Measurements from ENCODE around the gene N4BP2. TPM values are rescaled to one million over a fixed set of nuclear protein-coding genes. Genes with fewer than 3 reads are reported as not detected.
"Not testable (repeated sequence)": the region's sequence is repeated elsewhere in the genome, so short reads cannot be mapped to it uniquely, and the experiment has no call there.

N4BP2 gene
- 7.2 TPM for total RNA-seq

DNA sequence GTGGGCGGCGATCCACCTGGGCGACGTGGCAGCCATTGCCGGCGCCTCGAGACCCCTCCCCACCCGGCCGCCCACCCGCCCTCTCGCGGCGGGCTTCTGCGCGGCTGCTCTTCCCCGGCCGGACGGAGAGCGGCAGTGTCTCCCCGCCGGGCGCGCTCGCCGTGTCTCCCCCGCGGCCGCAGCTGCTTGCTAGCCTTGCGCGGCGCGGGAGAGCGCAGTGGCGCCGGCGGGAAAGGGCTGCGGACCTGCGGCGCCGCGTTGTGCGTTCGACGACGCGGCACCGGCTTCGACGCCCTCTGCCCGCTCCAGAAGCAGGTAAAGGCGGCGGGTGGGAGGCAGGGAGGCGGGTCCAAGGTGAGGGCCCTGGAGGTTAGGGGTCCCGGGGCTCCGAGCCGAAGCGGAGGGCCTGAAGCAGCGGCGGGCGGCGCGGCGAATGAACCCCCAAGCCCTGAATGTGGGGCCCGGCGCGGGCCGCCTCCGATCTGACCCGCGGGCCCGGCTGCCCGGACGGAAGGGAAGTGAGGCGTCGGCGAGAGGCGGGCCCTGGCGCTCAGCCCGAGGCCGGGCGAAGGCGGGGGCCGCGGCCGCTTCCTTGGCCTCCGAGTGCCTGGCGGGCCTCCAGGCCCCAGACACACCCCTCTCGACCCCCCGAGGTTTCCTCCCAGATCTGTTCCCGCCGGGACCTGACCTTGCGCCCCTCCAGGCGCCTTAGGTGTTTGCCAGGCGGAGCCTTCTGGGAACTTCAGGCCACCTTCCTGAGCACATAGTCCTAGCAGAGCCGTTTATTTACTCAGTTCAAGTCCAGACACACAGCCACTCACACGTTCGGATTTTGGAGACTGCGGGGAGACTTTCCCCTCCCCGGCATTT lies at the start of gene N4BP2:
N4BP2 (plus strand) TSS at position 135 of the 870 bp plus-strand sequence. CDS start 40,491 bp downstream, outside the sequence.
- peak; percentile 72 for ATAC-seq
- DNase-seq (ENCODE audit: low spot score) = peak; percentile 89

DNA sequence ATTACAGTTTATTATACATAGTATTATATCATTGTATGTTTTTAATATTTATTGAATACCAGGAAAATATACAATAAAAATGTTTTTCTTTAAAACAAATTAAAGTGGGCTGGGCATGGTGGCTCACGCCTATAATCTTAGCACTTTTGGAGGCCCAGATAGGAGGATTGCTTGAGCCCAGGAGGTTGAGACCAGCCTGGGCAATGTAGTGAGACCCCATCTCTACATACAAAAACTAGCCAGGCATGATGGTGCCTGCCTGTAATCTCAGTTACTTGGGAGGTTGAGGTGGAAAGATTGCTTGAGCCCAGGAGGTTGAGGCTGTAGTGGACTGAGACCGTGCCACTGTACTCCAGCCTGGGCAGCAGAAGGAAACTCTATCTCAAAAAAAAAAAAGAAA lies 40.6 kb upstream of the N4BP2 start:
- ATAC-seq (no peak), DNase-seq (ENCODE audit: low spot score) (no peak)

DNA sequence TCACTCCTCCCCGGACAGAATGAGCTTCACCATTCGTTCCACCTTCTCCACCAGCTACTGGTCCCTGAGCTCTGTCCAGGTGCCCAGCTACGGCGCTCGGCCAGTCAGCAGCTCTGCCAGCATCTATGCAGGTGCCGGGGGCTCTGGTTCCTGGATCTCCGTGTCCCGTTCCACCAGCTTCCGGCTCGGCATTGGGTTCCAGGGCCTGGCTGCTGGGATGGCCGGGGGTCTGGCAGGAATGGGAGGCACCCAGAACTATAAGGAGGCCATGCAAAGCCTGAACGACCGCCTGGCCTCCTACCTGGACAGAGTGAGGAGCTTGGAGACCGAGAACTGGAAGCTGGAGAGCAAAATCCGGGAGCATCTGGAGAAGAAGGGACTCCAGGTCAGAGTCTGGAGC lies 36.4 kb upstream of the N4BP2 start:
- ATAC-seq = no peak
- no peak for DNase-seq (ENCODE audit: low spot score)

DNA sequence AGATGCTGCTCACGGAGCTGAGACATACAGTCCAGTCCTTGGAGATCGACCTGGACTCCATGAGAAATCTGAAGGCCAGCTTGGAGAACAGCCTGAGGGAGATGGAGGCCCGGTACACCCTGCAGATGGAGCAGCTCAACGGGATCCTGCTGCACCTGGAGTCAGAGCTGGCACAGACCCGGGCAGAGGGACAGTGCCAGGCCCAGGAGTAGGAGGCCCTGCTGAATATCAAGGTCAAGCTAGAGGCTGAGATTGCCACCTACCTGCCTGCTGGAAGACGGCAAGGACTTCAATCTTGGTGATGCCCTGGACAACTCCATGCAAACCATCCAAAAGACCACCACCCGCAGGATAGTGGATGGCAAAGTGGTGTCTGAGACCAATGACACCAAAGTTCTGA lies 35.5 kb upstream of the N4BP2 start:
- not testable (repeated sequence) for DNase-seq (ENCODE audit: low spot score); ATAC-seq

DNA sequence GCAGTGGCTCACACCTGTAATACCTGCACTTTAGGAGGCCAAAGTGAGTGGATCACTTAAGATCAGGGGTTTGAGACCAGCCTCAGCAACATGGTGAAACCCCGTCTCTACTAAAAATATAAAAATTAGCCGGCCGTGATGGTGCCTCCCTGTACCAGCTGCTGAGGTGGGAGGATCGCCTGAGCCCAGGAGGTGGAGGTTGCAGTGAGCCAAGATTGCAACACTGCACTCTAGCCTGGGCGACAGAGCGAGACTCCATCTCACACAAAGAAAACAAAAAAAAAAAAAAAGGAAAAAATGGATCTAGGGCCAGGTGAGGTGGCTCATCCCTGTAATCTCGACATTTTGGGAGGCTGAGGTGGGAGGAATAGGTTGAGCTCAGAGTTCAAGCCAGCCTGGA lies 32.6 kb upstream of the N4BP2 start:
- not testable (repeated sequence) for DNase-seq (ENCODE audit: low spot score)
- ATAC-seq = peak; percentile 64

DNA sequence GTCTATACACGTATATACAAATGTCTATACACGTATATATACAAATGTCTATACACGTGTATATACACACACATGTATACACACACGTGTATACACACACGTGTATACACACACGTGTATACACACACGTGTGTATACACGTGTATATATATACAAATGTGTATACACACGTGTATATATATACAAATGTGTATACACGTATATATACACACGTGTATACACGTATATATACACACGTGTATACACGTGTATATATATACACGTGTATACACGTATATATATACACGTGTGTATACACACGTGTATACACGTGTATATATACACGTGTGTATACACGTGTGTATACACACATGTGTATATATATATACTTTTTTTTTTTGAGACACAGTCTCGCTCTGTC lies 23.9 kb upstream of the N4BP2 start:
- ATAC-seq (no peak), DNase-seq (ENCODE audit: low spot score) (no peak)

DNA sequence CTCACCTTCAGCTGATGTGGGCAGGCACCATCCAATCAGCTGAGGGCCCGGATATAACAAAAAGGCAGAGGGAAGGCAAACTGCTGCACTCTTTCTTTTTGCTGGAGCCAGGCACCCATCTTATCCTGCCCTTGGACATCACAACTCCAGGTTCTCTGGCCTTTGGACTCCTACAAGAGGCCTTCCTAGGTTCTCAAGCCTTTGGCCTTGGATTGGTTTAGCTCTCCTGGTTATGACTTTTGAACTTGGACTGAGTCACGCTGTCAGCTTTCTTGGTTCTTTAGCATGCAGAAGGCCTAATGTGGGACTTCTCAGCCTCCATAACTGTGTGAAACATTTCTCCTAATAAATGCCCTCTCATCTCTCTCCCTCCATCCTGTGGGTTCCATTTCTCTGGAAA lies 23.0 kb upstream of the N4BP2 start:
- no peak for DNase-seq (ENCODE audit: low spot score)
- no peak for ATAC-seq

DNA sequence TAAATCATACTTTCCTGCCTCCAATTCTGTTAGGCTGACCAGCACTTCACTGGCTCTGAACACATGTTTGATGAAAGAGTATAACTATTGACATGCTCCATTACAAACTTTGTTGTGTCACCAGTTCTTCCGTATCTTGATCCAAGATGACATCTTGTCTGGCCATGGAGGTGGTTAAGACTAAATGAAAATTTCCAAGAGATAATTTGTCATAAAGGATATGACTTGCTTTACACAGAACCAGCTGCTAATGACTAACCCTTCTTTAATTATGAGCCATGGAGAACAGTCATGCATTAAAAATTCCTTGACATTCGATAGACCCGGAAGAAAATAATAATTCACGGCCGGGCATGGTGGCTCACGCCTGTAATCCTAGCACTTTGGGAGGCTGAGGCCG lies 17.7 kb upstream of the N4BP2 start:
- DNase-seq (ENCODE audit: low spot score) (no peak), ATAC-seq (no peak)

DNA sequence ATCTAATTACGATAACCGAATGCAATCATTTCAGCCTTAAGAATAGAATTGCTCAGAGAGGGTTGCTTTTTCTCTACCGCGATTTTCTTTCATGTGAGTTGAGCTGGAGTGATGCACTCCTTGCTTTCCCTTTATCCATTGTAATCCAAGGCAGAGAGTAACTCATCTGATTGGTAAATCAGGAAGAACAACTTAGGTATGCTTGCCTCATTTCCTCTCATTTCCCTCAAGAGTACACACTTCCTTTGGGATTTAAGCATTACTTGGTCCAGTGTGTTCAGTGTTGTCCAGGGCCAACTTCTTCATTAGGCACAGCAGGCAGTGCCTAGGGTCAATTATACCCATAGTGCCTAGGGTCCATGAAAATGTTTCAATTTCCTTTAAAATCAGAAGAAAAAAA lies 15.7 kb upstream of the N4BP2 start:
- DNase-seq (ENCODE audit: low spot score) (no peak), ATAC-seq (no peak)

DNA sequence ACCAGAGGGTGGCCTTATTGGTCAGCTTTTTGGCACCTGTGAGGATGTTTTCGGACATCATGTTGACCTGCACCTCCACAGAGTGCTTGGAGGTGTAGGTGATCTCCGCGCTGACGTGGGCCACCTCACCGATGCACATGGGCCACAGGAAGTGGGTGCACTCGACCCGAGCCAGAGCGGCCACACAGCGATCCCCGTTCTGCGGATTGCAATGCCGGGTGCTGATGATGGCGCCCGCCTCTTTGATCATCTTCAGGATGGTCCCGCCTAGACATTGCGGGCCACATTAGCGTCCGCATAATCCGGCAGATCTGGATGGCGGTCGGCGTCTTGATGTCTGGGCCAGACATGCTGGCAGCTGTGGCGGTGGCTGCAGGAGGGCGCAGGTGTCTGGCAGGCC lies 12.9 kb upstream of the N4BP2 start:
- no peak for ATAC-seq
- no peak for DNase-seq (ENCODE audit: low spot score)

DNA sequence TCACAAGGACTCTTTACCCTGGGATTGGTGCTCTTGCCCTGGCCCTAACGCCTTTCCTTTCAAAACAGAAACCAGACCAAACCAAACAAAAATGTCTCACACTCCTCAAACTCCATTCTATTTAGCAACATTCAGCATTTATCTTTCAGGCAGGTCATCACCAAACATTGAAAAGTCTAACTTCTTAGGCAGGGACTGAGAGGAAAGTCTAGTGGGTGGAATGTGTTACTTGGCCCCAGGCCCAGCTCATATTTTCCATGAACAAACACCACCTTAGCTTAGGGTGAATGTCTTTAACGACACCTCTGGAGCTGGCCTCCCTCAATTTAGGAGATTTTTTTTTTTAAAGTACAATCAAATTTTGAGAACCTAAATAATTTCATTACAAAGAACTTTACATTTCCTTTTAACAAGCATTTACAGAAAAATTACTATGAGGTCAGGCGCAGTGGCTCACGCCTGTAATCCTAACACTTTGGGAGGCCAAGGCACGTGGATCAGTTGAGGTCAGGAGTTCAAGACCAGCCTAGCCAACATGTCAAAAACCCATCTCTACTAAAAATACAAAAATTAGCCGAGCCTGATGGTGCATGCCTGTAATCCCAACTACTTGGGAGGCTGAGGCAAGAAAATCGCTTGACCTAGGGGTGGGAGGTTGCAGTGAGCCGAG lies 10.2 kb upstream of the N4BP2 start:
- ATAC-seq (peak; percentile 87), DNase-seq (ENCODE audit: low spot score) (peak; percentile 91)

DNA sequence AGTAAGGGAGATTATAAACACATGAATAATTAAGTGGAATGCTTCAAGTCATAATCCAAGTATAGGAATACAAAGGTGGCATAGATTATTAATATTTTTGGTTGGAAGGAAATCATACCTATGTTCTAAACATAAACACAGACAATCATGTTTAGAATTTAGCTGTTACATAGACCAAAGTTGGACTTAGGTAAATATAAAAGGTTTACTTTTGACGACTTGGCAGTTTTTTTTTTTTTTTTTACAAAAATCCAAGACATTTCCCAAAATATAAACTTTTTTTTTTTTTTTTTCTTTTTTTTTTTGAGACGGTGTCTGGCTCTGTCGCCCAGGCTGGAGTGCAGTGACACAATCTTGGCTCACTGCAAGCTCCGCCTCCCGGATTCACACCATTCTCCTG lies 3.5 kb upstream of the N4BP2 start:
- ATAC-seq (no peak), DNase-seq (ENCODE audit: low spot score) (no peak)

DNA sequence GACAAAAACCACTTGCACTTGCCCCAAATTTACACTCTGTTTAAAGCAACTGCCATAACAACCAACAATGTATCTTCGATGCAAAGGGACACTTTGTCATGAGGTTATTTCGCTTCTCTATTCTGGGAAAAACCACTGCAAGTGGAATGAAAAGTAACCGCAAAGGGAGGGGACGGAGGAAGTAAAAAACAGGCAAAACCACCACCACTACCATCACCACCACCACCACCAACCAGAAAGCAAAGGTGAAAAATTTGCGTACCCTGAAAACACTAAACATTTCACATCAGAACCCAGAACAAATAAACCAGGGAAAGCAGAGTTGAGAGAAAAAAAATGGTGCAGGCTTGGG lies 1.2 kb upstream of the N4BP2 start:
- ATAC-seq = no peak
- DNase-seq (ENCODE audit: low spot score) = no peak

DNA sequence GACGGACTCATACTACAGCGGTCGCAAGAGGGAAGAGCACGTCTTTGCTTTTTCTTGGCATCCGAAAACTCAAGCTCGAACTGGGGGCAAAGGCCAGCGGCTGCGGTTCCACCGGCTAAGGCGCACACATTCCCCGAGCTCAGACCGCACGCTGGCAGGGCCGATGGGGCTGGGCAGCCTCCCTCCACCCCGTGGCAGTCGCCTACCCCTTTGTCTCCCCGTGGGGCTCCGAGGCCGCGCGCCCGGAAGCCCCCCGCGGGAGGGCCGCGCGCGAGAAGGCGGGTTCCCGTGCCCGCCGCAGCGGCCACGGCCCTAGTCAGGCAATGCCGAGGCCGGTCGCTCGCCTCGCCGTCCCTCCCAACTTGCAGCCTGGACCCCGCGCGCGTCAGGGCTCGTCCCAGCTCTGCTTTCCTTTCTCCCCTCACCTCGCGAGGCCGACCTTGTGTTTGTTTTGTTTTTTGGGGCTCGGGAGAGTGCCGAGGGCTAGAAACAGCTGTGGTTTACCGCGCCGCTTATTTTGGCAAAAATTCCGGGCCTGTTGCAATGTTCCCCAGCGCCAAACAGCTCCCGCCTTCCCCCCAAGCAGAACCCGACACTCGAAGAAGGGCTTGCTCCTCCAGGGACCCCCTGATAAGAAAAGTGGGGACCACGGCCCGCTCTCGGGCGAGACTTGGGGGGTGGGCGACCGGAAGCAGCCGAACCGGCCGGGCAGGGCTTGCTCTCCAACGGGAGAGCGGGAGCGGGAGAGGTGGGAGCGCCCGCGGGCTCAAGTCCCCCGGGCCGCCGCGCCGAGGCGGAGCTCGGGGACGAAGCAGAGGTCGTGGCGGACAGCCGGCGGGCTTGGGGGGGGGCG lies 561 bp upstream of the N4BP2 start:
- DNase-seq (ENCODE audit: low spot score) (peak; percentile 80), ATAC-seq (peak; percentile 44)

DNA sequence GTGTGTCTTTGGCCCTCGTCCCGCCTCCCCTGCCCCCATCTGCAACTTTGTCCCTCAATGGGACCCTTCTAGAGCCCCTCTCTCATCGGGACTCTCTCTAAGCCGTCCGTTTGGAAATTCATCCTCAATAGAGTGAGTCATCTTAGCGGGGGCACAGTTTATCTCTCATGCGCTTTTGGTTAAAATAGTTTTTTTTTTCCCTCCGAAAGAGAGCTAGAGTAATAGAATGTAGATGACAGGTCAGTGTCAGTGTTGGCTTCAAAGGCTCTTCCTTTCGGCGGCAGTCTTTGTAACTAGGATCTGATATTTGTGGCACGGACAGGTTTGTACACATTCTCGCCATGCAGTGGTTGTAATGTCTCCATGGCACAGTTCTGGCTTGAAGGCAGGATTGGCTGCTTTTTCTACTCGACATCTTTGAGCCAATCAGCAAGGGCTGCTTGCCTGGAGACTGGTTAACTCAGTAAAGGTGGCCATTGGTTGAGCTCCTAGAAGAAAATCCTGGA lies 989 bp downstream of the N4BP2 start:
- ATAC-seq (peak; percentile 54), DNase-seq (ENCODE audit: low spot score) (peak; percentile 83)

DNA sequence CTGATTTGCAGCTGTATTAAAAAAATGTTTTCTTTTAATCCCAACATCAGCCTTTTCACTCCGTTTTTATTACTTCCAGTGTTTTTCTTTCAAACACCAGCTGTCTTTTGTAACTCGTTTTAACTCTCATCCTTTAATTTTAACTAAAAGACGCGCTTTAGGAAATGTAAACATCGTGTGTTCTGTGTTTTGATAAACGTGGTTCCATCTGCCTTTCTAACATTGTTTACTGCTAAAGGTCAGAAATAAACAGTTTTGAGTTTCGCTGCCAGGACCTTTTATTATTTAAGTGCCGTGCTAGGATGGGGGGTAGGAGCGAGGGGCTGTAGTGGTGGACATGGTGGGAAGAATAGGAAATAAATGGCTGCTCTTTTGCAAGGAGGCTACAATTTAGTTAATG lies 1.5 kb downstream of the N4BP2 start:
- ATAC-seq (no peak), DNase-seq (ENCODE audit: low spot score) (no peak)

DNA sequence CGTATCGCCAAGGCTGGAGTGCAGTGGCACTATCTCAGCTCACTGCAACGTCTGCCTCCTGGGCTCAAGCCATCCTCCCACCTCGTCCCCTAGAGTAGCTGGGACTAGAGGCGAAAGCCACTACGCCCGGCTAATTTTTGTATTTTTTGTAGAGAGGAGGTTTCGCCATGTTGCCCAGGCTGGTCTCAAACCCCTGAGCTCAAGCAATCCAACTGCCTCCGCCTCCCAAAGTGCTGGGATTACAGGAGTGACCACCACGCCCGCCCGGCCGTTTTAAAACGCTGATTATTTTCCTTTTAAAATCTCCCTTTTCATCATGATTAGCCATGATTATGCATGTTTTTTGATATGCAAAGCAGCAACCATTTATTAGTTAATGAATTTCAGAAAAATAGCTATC lies 2.2 kb downstream of the N4BP2 start:
- no peak for DNase-seq (ENCODE audit: low spot score)
- no peak for ATAC-seq

DNA sequence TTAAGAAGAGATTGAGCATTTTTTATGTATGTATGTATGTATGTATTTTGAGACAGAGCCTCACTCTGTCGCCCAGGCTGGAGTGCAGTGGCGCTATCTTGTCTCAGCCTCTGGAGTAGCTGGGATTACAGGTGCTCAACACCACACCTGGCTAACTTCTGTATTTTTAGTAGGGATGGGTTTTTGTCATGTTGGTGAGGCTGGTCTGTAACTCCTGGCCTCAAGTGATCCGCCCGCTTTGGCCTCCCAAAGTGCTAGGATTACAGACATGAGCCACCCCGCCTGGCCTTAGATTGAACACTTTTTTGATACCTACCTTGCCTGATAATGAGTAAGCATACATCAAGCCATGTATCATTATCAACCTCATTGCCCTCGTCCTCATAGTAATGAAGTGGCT lies 2.7 kb downstream of the N4BP2 start:
- ATAC-seq = no peak
- no peak for DNase-seq (ENCODE audit: low spot score)

DNA sequence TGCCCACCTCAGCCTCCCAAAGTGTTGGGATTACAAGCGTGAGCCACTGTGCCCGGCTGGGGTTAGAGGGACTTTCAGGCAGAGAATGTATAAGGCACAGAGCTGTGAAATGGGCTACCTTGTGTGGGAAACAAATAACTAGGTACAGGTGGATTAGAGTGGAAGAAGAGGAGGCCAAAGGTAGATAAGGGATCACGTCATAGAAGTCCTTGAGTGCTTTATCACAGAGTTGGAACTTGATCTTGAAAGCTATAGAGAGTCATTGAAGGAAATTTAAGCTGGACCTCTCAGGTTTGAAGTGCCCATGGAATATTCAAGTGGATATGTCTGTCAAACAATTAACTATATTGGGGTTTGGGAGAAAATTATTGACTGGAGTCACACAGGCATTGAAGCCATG lies 8.4 kb downstream of the N4BP2 start:
- no peak for DNase-seq (ENCODE audit: low spot score)
- ATAC-seq = no peak

DNA sequence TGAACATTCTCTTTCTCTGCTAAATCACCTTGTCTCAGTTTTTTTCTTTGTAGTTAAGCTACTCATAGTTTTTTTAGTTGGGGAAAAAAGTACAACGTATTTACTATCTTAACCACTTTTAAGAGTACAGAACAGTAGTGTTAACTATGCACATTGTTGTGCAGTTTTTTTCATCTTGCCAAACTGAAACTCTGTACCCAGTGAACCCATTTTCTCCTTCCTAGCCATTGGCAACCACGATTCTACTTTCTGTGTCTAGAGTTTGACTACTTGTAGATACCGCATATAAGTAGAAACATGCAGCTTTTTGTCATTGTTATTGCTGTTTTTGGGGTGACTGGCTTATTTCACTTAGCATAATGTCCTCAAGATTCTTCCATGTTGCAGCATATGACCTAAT lies 10.0 kb downstream of the N4BP2 start:
- ATAC-seq (no peak), DNase-seq (ENCODE audit: low spot score) (no peak)

DNA sequence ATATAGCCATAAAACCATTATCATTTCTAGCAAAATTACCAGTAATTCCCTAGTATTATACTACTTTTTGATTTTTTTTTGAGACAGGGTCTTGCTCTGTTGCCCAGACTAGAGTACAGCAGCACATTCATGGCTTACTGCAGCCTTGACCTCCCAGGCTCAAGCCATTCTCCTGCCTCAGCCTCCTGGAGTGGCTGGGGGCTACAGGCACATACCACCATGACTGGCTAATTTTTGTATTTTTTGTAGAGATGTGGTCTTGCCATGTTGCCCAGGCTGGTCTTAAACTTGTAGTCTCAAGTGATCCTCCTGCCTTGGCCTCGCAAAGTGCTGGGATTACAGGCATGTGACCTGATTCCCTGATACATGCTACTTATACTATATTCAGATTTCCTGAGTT lies 13.7 kb downstream of the N4BP2 start:
- DNase-seq (ENCODE audit: low spot score) (no peak), ATAC-seq (no peak)
